Placental epithelial cell (primary cell): ENCODE results near the gene SCAMP2. TPM values are rescaled to one million over a fixed set of nuclear protein-coding genes. Genes with fewer than 3 reads are reported as not detected.

Experiments
- small RNA-seq: library from RNA; depleted of rRNA; stranded (forward); fragments of <200 nt; gene quantifications from one replicate; pipeline ENCODE3, GENCODE V24; 2012
- total RNA-seq: library from RNA; depleted of rRNA; stranded (reverse); fragments of >200 nt; gene quantifications from 2 replicates; pipeline ENCODE4 v1.2.3, GENCODE V29; 2012

SCAMP2 gene
- 29.8 and 54.7 TPM in 2 replicates for total RNA-seq

GRCh38 chr15:74873036-74873755, at the start of gene SCAMP2:
Gene SCAMP2, minus strand, starts transcription at chr15:74873365. Its CDS starts 110 bp downstream, at chr15:74873255.

GRCh38 chr15:74906450-74907162, 33.4 kb upstream of the SCAMP2 start, which contains the start of gene FAM219B:
Gene FAM219B, minus strand, starts transcription at chr15:74906851. Its CDS starts 51 bp downstream, at chr15:74906800.

GRCh38 chr15:74889883-74890664, 16.9 kb upstream of the SCAMP2 start, which contains the start of gene MPI:
Gene MPI, plus strand, starts transcription at chr15:74890042. Its CDS starts 32 bp downstream, at chr15:74890074.

GRCh38 chr15:74842581-74843444, 30.4 kb downstream of the SCAMP2 start, which contains the start of gene ULK3:
Gene ULK3, minus strand, starts transcription at chr15:74843156. Its CDS starts 51 bp downstream, at chr15:74843105.

GRCh38 chr15:74826364-74826819, 46.8 kb downstream of the SCAMP2 start, which contains the start of gene CPLX3:
Gene CPLX3, plus strand, starts transcription at chr15:74826627. Its CDS starts 77 bp downstream, at chr15:74826704.

GRCh38 chr15:74812533-74812932, 60.6 kb downstream of the SCAMP2 start, which contains the start of gene LMAN1L:
Gene LMAN1L, plus strand, starts transcription at chr15:74812835. Its CDS starts 20 bp downstream, at chr15:74812855.

Small RNA genes within 50 kb of the gene (small RNA-seq; reads per million reads assigned to genes)
- gene CPLX3 (not detected), gene MIR6882 (0.55 reads per million, percentile 31 among the genes with 10 or more reads in this experiment)

Other genes with a start within 250 kb of the SCAMP2 start
- gene EDC3, start 177.3 kb downstream of the SCAMP2 start, total RNA-seq: 10.6 and 14.0 TPM in 2 replicates
- 0.11 TPM in 1 of 2 replicates, not detected in the other for gene CYP1A1, start 147.8 kb downstream of the SCAMP2 start, total RNA-seq
- not detected in 2 replicates for gene CYP1A2, start 124.5 kb downstream of the SCAMP2 start, total RNA-seq
- gene CSK, start 91.3 kb downstream of the SCAMP2 start, total RNA-seq: 20.3 and 27.1 TPM in 2 replicates
- gene LMAN1L, start 60.5 kb downstream of the SCAMP2 start, total RNA-seq: 0.11 TPM in 1 of 2 replicates, not detected in the other
- gene CPLX3, start 46.7 kb downstream of the SCAMP2 start, total RNA-seq: not detected in 2 replicates
- gene ULK3, start 30.2 kb downstream of the SCAMP2 start, total RNA-seq: 6.3 and 8.2 TPM in 2 replicates
- gene MPI, start 16.7 kb upstream of the SCAMP2 start, total RNA-seq: 36.5 and 63.0 TPM in 2 replicates
- gene FAM219B, start 33.5 kb upstream of the SCAMP2 start, total RNA-seq: 30.1 and 31.4 TPM in 2 replicates
- 23.9 and 32.9 TPM in 2 replicates for gene COX5A, start 64.7 kb upstream of the SCAMP2 start, total RNA-seq
- 0.98 and 2.0 TPM in 2 replicates for gene RPP25, start 83.4 kb upstream of the SCAMP2 start, total RNA-seq
- 0.39 and 0.87 TPM in 2 replicates for gene SCAMP5, start 122.2 kb upstream of the SCAMP2 start, total RNA-seq
- gene PPCDC, start 150.2 kb upstream of the SCAMP2 start, total RNA-seq: 11.2 and 12.2 TPM in 2 replicates